Kidney (tissue), 14 donors: ENCODE results near the gene CD209. TPM values are rescaled to one million over a fixed set of nuclear protein-coding genes. Genes with fewer than 3 reads are reported as not detected.

Experiments used
- DNase-seq, 5 donors: peaks; one replicate each; pipeline ENCODE4 v3.0.0-alpha.2; 2013 to 2020
- FAIRE-seq: peaks from 2 replicates; lab custom pipeline; 2012; peaks lifted over from hg19 to GRCh38; lab: Jason Lieb, UNC
- H3K27ac ChIP-seq, 2 donors: one replicate each; pipeline ENCODE4 v1.7.0; 2013; ENCODE audit warnings: low read depth in 2 of 2, low read length in 2 of 2, inconsistent platforms in 1 of 2
- H3K27me3 ChIP-seq: one replicate; pipeline ENCODE4 v1.7.1; 2013; ENCODE audit warnings: low read length, inconsistent platforms; ENCODE audit not compliant: control insufficient read depth, insufficient read depth
- H3K36me3 ChIP-seq, 3 donors: one replicate each; pipeline versions ENCODE4 v1.7.0 to v1.7.1; 2013; ENCODE audit warnings: low read length in 3 of 3, control low read depth in 1 of 3, inconsistent platforms in 1 of 3; ENCODE audit not compliant: insufficient read depth in 3 of 3, control insufficient read depth in 2 of 3
- H3K4me1 ChIP-seq, 3 donors: one replicate each; pipeline versions ENCODE4 v1.7.0 to v1.7.1; 2013; ENCODE audit warnings: low read length in 3 of 3, inconsistent platforms in 1 of 3, low read depth in 1 of 3; ENCODE audit not compliant: control insufficient read depth in 2 of 3, insufficient read depth in 2 of 3
- H3K4me3 ChIP-seq, 3 donors: one replicate each; pipeline versions ENCODE4 v1.7.0 to v1.8.1; 2013; ENCODE audit warnings: low read length in 3 of 3, control low read depth in 1 of 3, inconsistent platforms in 1 of 3
- H3K9ac ChIP-seq, 3 donors: one replicate each; pipeline versions ENCODE4 v1.7.0 to v1.7.1; 2013; ENCODE audit warnings: low read length in 3 of 3, control low read depth in 1 of 3, inconsistent platforms in 1 of 3
- H3K9me3 ChIP-seq, 3 donors: one replicate each; pipeline versions ENCODE4 v1.7.0 to v1.7.1; 2013; ENCODE audit warnings: low read length in 3 of 3, control low read depth in 1 of 3, inconsistent platforms in 1 of 3; ENCODE audit not compliant: control insufficient read depth in 2 of 3, insufficient read depth in 1 of 3
- CTCF ChIP-seq: IDR thresholded peaks from 3 replicates; pipeline ENCODE4 v1.5.1; 2012; ENCODE audit warnings: mild to moderate bottlenecking, moderate library complexity, borderline replicate concordance; ENCODE audit not compliant: insufficient read depth; ENCODE audit errors: extremely low read depth
- intact Hi-C: fragments of 100-400 bp; cut with DNase I; formaldehyde crosslinking; loops from one replicate; pipeline ENCODE4 v1.11.1; 2022
- polyA plus RNA-seq: library from polyadenylated mRNA; stranded (reverse); fragments of 350-450 nt; fragmentation: Illumina TruSeq; extraction: RNeasy Lipid Tissue Mini Kit (QIAGEN cat#74804); gene quantifications from one replicate; pipeline ENCODE4 v1.2.3, GENCODE V29; 2014; ENCODE audit warnings: low read depth, low replicate concordance; ENCODE audit not compliant: insufficient read depth
- total RNA-seq: library from RNA; stranded (reverse); fragmentation: NEBNext Ultra II Directional; extraction: Animal tissue kit (Norgen Biotek cat#: 25700); gene quantifications from one replicate; pipeline ENCODE4 v1.2.1, GENCODE V29; 2021
- donor health status: control.
- donor health status: control.
- donor health status: control.
- donor health status: control.
- donor health status: control.
- donor health status: DM: yes; HTN: yes; CAD: no.
- donor health status: Normal renal cell carcinoma (clear cell type).

The CD209 gene
- total and polyA plus RNA-seq, 2 donors from 2014 or later = 1.2 to 11.7 TPM

- no peak for TF ChIP-seq CTCF
- H3K27ac ChIP-seq = no peak overlapping the region
- FAIRE-seq (no peak), DNase-seq (no peak)
- no peak overlapping the region for H3K4me3 ChIP-seq
- H3K27me3 ChIP-seq = no peaks in the 10 kb centered on the region
- H3K36me3 ChIP-seq = no peaks in the 10 kb centered on the region
- no peak overlapping the region for H3K9ac ChIP-seq
- intact Hi-C loops = no loop called here
- H3K9me3 ChIP-seq = no peaks in the 10 kb centered on the region
- no peaks in the 10 kb centered on the region for H3K4me1 ChIP-seq
These were observed 40.3 kb downstream of the CD209 start for GRCh38 chr19:7706955-7707456.

GRCh38 chr19:7706188-7706954, 41.0 kb downstream of the CD209 start:
- H3K27me3 ChIP-seq = no peaks in the 10 kb centered on the region
- no peak overlapping the region for H3K27ac ChIP-seq
- no peaks in the 10 kb centered on the region for H3K4me1 ChIP-seq
- no peak for DNase-seq
- no peak for TF ChIP-seq CTCF
- H3K4me3 ChIP-seq = no peak overlapping the region
- no peak for FAIRE-seq
- H3K36me3 ChIP-seq = no peaks in the 10 kb centered on the region
- intact Hi-C loops = no loop called here
- no peaks in the 10 kb centered on the region for H3K9me3 ChIP-seq
- no peak overlapping the region for H3K9ac ChIP-seq

GRCh38 chr19:7705387-7706187, 41.7 kb downstream of the CD209 start:
- Histone ChIP-seq H3K4me1 (no peaks in the 10 kb centered on the region), H3K27me3 (no peaks in the 10 kb centered on the region), H3K4me3 (no peak overlapping the region), H3K9me3 (no peaks in the 10 kb centered on the region), H3K36me3 (no peaks in the 10 kb centered on the region), H3K9ac (no peak overlapping the region), H3K27ac (no peak overlapping the region)
- TF ChIP-seq CTCF = no peak
- no peak for DNase-seq
- FAIRE-seq = no peak
- intact Hi-C loops = no loop called here
